GM19240 (cell line): ENCODE data around the gene FSIP1.

Experiments used
- DNase-seq: peaks from one replicate; pipeline ENCODE4 v3.0.0; 2011; ENCODE audit warnings: low spot score; ENCODE audit not compliant: insufficient read length

The FSIP1 gene

DNA sequence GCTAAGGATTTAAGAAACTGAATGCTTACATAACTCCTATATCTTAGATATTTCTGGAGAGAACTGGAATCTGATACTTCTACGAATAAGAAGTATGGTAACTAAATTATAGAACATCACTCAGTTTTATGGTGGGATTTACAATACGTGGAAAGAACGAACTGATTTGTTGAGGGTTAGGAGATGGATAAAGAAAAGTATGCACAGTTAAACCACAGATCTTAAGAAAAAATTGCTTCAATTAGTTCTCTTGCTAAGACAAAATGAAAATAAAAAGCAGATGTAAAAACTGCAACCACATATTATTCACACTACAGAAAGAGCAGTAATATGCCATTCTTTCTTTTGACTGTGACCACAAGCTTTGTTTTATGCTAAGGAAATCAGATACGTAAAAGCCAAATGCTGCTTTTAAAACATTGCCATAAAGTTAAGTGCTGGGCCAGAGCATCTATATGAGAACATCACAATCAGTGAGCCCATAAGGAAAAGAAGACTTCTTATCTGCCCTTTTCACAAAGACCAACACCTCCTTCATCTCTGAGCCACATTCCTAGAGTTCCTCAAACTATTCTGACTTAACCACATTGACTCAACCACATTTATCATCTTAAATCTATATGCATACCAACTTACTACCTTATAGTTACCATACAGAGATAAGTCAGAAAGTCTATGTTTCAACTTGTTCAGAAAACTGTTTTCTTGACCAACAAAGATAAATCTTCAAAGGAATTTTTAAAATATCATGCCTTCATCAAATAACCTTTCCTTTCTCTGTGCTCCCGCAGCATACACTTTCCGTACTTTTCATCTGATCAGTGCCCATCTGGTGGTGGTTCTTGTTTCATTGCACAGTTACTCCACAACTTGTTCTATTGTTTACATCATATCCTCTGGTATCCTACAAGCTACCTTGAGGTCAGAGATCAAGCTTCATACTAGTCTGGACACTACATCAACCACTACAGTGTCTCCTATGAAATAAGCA is 61.7 kb downstream of the FSIP1 start:
- no peak for DNase-seq

DNA sequence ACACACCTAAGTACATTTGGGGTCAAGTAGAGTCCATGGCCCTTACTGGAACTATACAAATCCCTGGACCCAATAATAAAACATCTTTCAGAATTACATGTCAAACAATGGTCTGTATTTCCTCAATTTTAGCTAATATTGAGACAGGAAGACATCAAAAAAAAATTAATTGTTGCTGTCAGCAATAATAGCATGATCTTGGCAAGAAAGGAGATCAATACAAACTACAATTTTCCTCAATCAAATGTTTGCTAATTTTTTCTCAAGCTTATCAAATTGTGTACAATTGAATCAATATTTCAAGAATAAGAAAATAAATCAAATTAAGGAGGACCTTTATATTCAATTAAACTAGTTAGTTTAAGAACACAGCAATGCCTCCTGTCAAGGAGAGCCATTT is 62.6 kb downstream of the FSIP1 start:
- no peak for DNase-seq

DNA sequence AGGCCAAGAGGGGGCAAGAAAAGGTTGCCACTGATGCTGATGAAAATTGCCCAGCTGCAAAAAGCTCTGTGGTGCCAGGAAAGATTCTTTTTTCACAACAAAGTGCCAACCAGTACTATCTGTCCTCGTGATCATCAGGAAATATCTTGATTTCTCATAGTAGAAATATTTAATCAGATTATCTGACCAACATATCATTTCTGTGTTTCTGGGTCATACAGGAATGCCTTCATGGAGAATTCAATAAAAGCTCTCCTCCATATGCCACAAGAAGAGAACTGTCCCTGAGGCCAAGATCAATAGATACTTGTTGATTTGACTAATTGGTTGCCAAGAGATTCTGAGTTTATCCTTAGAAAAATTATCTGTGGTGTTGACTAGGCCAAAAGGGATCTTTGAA is 63.5 kb downstream of the FSIP1 start:
- DNase-seq = no peak

DNA sequence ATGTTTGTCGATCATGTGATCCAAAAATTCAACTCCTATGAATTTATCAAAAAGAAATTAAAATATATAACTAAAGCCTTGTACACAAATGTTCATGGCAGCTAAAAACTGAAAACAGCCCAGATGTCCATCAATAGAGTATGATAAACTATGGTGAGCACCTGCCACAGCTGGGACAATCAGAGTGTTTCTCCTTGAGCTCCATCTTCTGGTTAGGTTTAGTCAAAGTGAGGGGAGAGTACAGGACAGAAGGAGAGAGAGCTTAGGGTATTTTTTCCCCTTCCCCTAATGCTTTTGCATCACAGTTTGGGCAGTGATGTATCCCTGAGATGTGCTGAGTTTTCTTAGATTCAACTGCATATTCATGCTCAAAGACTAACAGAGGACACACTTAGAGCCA is 65.5 kb downstream of the FSIP1 start:
- DNase-seq = no peak

DNA sequence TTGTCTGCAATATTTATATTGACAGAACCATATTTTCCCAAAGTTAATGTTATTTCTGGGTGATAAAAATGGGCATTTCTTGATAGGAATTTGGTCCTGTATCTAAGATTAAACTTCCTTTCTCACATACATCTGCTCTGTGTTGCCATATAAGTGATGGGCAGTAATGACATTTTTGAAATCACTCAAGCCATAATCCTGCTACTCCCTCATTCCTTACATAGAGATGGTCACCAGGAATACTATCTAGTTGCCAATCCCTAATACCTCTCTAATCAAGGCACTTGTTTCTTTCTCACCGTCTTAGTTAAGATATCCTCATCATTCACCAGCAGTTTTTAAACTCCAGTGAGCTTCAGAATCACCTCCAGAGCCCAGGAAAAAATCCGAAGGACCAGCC is 68.4 kb downstream of the FSIP1 start:
- DNase-seq = no peak

DNA sequence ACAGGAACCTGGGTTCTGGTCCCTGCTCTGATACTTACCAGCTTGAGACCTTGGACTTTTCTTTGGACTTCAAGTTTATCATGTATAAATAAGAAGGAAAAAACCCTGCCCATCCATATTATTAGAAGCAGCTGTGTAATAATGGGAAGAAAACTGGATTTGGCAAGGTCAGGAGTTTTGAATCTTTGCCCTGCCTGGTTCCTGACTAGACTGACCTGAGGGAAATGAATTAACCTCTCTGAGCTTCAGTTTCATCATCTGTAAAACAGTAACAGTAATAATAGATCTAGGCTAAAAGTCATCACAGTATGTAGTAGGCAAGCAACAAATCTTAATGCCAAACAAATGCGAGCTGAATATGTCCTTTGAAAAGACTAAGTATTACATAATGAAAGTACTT is 68.8 kb downstream of the FSIP1 start:
- DNase-seq = no peak

DNA sequence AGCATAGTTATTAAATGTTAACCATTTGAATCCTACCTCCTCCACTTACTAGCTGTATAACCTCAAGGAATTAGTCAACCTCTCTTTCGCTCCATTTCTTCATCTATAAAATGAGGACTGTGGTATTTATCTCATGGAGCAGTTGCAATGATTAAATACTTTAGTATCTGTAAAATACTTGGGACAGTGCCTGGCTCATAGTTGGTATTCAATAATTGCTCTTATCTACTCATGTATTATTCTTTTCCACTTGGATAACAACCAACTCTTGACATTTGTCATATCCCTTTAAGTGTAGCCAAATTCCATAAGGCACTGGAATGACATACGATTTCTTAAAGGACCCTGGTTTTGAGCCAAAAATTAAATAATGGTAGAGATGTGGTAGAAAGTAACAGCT is 72.0 kb downstream of the FSIP1 start:
- no peak for DNase-seq

DNA sequence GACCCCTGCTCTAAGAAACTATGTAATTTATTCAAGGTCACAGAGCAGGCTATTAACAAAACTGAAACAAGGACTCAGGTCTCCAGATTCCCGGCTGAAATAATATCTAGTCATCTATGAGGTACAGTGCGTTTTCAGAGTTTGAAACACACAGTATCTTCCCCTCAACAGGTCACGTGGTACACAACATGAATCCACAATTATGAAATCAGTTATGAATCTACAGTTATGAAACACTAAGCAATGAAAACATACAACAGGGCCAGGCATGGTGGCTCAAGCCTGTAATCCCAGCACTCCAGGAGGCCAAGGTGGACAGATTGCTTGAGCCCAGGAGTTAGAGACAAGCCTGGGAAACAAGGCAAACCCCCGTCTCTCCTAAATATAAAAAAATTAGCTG is 72.7 kb downstream of the FSIP1 start:
- no peak for DNase-seq

DNA sequence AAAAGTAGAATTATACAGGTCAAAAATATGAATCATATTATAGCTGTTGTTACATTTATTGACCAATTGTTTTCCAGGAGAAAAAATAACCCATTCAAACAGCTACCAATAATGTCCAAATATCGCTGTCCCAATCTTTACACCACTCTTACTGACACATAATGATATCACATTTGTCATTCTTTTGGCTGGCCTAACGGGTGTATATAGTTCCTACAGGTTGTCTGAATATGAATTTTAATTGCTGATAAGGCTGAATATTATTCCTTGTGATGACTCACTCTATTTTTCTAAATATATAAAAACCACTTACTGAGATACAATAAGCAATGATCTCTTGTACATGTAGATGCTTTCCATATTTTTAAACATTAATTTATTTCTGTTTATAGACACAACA is 76.4 kb downstream of the FSIP1 start:
- DNase-seq = no peak

DNA sequence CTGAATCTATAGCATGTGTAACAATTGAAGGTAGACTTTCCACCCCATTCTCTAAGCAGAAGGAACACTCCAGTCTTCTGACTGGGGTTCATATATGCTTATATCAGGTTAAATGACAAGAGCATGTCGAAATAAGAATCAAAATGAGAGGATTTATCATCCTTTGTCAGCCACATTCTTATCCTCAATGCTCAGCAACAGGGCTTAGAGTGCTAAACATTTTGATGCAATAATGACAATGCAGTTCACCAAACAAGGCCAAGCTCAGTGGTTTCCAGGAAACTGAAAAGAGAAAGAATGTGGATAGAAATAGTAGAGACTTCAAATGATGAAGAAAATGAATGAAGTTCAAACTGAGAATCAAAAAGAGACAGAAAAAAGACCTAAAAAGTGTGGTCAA is 78.0 kb downstream of the FSIP1 start:
- DNase-seq = no peak

DNA sequence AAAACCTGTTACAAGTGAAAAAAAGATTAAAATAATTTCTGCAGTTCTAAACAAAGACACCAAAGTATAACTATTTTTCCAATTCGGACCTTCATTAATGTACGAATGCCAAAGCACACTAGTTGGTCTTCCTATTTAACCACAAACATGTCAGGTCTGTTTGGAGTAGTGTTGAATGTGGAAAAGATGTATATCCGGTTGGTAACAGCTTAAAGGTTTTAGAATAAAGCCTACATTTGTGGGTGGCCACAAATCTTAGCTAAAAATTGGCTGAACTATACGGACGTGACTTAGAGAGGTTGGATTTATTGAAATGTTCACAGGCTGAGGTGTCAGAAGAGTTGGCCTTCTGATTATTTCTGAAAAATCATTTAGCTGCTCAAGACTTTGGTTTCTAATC is 78.4 kb downstream of the FSIP1 start:
- no peak for DNase-seq

DNA sequence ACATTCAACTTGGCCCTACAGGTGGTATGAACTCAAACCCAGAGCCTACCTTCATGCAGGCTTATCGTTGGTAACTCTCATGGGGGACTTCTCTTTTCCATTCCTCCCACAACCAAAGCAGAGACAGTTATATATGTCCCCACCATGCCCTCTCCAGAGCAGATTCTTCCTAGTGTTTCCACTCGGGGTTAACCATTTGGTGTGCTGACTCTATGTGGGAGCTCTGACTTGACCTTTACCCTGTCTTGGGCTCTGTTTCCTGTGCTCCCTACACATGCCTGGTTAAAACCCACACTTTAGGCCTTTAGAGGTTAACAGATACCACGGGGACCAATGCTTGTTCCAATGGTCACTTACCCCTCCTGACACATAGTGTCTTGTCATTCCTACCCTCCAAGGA is 80.7 kb downstream of the FSIP1 start:
- DNase-seq = no peak

DNA sequence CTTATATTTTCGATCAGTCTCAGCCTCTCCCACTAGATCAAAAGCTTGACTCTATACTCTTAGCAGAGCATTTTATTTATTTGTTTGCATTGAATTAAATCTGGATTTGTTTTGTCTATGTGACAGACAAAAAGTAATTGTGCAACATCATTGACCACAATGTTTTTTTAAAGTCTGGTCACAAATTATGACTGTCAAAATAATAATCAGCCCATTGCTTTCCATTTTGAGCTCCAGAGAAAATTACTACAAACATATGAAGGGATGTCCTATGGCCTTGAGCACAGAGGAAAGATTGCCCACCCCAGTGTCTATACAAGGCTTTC is 82.3 kb downstream of the FSIP1 start:
- no peak for DNase-seq

DNA sequence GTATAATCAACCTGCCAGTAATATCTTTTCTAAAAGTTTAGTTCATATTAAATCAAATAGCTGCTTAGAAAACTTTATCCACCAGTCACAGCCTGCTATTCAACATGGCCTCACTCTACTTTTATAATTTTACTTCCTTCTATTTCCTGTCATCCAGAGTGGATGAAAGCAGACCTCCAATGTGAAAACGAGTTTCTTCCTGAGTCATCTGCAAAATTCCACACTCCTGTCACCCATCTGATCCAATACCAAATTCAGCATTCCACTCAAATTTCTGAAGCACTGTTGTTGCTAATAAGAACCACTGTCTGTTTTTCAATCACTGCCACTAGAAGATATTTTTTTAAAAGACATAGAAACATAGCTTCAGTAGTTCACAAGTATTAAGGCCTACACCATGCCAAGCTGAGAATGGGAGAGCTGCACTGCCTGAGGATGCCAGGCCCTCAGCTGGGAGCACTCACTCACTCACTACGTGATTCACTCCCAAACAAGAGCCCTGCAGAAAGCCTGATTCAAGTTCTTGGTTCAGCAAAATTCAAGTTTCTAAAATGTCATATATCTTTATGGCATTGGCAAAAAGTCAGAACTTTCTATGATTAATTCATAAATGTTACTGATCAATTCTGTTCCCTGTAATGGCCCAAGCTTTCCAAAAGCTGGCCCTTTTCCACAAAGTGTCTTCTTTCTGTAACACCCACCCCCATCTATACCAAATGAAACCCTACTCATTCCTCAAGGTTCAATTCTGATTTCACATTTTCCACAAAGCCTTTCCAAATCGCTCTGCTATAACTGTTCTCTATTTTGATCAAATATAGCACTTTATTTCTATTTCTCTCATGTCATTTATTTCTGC is 82.9 kb downstream of the FSIP1 start:
- DNase-seq = no peak

DNA sequence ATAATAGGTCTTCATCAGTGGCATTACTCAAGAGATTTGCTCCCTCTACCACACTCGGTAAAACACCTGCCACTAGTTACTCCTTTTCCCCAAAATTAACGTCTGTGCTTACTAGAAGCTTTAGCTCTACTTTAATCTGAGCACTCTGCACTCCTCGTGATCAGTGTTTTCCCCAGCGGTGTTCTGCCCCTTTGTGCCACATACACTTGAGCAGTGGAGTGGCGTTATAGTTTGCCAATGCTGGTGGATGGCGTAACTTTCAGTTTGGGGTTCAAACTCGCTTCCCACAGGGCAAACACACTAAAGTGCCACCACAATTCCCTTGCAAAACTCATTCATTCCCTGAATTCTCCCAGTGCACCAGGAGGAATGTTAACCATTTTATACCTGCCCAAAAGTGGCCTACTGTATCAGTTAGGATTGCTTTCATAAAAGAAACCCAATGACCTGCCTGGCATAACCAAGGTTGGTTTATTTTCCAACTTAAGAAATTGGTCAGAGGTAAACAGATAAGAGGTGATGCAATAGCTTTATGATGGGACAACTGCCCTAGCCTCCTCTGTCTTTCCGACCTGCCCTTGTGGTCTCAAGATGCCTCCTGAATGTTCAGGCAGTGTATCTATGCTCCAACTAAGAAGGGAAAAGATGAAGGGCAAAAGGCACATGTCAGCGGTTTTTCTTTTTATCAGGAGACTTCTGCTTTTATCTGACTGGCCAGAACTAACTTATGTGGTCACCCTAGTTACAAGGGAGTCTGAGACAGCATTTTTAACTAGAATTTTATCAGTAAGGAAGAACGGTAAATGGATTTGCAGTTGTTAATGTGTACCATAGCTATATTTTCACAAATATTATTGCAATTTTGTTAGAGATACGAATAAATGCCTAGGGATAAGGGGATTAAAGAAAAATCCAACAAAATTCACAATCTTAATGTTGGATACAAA is 83.9 kb downstream of the FSIP1 start:
- DNase-seq = no peak

DNA sequence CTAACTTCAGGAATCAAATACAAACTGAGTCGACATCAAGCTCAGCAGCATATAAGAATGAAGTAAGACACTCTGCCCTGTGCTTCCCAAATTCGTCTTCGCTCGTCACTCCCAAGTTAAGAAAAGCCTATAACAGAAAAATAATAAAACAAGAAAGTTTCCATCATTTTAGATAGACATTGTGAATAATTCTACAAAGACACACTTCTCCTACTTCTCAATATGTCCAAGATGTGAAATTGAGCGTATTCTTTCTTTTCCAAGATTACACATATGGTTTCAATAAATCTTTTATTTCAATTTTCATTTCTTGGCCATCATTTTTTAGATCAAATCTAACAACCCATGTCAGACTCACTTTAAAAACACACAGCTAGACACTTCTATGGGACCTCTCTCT is 85.1 kb downstream of the FSIP1 start:
- DNase-seq = no peak

DNA sequence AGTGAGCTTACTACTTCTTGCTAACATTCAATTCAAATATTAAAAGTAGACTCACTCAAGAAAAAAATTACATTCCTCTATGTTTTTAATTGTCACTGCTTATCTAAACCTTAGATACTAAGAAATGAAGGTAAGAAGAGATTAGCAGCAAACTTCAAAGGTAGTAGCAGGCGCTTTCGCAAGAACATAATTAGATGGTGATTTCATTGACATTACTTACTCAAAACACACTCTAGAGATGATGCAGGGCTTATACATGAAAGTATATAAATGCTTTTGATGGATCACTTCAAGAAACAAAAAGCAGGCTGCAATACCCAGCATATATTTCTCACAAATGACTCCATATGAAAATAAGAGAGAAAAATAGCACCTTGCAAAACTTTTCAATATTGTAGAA is 86.8 kb downstream of the FSIP1 start:
- no peak for DNase-seq

DNA sequence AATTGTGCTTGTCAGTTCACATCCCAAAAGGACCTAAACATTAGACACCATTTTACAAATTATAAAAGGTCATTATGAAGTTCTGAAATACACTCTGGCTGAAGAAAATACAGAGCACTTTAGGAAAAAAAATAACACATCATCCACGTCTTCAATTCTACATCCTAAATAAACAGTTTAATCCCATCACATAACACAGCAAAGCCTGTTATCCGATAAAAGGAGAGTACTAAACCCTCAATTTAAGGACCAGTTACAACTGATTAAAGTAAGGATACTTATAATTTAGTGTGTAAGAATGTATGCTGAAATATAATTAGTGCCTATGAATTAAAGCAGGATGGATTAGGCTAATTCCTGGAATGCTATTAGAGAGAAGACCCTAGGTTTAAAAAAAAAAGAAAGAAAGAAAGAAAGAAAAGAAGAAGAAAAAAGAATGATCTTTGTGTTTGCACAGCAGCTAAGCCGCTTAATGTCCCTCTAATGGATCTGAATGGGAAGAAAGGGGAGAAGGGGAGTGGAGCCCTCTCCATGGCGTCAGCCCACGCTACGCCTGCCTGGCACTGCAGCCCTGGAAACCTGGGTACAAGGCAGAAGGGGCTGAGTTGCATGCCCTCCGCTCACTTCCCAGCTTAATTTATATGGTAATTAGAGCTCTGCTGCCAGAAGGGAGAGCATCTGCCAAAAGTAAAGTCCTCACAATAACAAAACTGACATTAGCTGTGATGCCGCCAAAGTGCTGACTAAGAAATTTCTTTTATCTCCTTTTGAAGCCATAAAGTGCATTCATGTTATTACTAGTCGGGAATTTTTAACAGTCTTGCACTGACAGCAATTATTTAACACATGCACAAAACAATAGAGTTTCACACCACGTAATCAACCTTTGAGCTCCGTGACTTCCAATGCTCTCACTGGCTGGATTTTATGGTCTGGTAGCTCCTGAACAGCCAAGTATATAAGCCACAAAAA is 90.0 kb downstream of the FSIP1 start:
- no peak for DNase-seq

DNA sequence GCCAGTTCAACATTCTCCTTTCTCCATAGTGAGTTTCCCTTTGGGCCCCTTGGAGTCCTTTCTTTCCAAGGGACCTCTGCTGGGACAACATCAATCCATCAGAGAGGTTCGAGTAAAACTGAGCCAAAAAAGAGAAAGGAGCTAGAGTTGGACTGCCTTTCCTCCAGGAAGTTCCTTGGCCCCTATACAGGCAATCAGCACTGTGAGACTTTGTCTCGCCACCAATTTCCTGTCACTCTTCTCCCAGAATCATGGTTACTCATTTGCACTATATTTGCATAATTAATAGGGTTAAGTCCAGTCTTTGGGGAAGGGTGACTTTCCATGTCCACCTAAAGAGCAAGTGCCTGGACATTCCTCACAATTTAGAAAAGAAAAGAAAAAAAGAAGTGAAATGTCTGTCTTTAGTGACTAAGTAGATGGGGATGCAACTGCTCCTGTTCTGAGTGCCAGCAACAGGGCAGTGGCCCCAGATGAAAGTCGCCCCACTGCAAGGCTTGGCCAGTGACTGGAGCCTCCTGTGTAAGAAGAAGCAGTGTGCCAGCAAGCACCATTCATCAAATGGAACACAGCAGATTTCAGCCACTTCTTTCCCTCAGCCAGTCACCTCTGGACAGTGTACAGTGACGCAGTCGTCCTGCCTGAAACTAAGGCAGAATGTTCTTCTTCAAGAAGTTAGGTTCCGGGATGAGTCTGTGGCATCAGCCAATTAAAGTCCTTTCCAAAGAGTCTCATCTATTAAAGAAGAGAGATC is 91.6 kb downstream of the FSIP1 start:
- DNase-seq = no peak

DNA sequence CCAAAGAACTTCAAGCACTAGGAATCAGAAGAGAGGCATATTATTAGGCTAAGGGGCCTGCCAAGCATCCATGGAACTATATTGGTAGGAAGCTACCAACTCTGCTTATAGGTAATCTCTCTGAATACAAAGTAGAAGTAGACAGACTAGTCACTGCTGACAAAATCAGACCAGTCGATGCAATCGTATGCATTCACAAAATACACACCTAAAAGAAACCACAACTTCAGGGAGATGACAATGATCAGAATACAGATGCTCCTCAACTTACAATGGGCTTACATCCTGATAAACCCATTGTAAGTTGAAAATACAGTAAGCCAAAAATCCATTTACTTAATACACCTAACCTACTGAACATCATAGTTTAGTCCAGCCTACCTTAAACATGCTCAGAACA is 94.7 kb downstream of the FSIP1 start:
- DNase-seq = no peak
